ENCODE results near the gene CEP170B.

CEP170B gene

DNA sequence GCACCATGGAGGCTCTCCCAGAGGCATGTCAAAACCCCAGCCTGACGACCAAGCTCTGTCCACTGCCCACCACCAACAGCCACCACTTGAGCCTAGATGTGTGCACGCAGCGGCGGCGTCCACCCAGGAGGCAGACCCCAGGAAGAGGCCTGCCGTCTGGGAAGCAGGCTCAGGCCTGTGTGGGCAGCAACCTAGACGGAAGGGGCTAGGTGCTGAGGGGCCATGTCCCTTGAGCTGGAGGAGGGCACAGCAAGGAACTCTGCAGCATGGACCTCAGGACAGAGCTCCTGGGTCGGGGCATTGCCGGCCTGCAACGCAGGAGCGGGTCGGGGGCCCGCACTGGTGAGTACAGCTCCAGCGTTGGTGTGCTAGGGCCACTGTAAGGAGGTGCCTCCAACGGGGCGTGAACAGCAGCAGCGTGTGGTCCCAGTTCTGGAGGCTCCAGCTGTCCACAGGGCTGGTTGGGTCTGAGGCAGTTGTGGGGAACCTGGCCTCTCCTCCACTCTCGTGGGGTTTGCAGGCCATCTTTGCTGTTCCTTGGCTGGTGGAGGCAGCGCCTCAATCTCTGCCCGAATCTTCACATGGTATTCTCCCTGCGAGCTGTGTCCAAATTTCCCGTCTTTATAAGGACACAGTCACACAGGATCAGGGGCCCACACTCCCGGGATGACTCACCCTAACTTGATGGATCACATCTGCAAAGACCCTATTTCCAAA lies 43.7 kb upstream of the CEP170B start:
- H3K4me3 ChIP-seq (ENCODE audit: low read length), result no peak overlapping the region
- TF ChIP-seq, protein P1, sequence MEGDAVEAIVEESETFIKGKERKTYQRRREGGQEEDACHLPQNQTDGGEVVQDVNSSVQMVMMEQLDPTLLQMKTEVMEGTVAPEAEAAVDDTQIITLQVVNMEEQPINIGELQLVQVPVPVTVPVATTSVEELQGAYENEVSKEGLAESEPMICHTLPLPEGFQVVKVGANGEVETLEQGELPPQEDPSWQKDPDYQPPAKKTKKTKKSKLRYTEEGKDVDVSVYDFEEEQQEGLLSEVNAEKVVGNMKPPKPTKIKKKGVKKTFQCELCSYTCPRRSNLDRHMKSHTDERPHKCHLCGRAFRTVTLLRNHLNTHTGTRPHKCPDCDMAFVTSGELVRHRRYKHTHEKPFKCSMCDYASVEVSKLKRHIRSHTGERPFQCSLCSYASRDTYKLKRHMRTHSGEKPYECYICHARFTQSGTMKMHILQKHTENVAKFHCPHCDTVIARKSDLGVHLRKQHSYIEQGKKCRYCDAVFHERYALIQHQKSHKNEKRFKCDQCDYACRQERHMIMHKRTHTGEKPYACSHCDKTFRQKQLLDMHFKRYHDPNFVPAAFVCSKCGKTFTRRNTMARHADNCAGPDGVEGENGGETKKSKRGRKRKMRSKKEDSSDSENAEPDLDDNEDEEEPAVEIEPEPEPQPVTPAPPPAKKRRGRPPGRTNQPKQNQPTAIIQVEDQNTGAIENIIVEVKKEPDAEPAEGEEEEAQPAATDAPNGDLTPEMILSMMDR (conservative IDR thresholded peaks at IDR 0.05; ENCODE audit: low read depth, low read length), result no peak
- DNase-seq (ENCODE audit: low read depth), result no peak

DNA sequence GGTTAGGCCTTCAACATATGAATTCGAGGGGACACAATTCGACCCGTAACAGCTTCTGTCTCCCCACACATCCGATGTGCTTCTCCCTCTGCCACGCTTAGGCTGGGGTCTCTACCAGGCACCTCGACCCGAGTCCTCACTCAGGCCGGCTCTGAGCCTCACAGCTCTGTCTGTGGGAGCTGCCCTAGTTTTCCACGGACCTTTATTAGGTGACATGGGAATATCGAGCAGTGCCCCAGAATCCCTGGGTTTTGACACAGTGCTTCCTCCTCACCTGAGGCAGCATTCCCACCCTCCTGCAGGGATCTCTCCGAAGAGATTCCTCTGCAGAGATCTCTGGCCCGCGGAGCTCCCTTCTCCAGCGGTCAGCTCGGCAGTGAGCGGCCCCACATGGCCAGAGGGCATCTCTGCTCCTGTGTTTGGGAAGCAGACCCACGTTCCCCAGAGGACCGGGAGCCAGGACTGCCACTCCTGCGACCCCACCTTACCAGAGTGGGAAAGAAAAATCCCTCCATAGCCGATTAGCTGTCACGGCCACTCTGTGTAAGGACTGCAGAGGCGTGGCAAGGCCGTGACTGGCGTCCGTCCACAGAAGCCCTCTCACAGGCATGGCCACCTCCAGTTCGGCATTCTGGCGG lies 43.0 kb upstream of the CEP170B start:
- no peak overlapping the region for H3K4me3 ChIP-seq (ENCODE audit: low read length)
- TF ChIP-seq, protein P1 (conservative IDR thresholded peaks at IDR 0.05; ENCODE audit: low read depth, low read length), result no peak
- DNase-seq (ENCODE audit: low read depth), result no peak

DNA sequence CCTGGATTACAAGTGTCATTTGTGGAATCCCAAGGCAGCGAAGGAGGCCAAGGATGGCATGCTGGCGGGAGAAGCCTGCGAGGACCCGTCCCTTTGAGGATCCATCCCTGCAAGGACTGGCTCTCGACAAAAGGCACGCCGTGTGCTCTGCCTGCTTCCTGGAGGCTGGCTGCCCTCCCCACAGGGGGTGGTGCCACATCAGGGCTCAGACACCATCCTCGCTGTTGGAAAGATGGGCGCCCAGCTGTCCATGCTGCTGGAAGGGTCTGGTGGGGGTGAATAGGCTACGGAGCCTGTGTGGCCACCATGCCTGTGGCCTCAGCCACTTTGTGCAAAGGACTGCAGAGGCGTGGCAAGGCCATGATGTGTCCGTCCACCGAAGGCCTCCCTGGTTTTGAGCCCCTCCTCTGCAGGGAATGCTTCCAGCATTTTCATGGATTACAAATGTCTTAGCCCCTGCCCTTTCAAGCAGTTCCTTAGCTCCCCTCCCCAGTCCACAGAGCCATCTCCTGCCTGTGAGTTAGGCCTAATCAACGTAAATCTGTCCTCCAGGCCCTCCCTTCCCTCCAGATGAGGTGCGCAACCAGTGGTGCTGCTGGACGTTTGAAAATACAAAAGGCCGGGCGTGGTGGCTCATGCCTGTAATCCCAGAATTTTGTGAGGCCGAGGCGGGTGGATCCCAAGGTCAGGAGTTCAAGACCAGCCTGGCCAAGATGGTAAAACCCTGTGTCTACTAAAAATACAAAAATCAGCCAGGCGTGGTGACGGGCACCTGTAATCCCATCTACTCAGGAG lies 42.0 kb upstream of the CEP170B start:
- TF ChIP-seq, protein P1 (conservative IDR thresholded peaks at IDR 0.05; ENCODE audit: low read depth, low read length), result no peak
- DNase-seq (ENCODE audit: low read depth), result no peak
- no peak overlapping the region for H3K4me3 ChIP-seq (ENCODE audit: low read length)

DNA sequence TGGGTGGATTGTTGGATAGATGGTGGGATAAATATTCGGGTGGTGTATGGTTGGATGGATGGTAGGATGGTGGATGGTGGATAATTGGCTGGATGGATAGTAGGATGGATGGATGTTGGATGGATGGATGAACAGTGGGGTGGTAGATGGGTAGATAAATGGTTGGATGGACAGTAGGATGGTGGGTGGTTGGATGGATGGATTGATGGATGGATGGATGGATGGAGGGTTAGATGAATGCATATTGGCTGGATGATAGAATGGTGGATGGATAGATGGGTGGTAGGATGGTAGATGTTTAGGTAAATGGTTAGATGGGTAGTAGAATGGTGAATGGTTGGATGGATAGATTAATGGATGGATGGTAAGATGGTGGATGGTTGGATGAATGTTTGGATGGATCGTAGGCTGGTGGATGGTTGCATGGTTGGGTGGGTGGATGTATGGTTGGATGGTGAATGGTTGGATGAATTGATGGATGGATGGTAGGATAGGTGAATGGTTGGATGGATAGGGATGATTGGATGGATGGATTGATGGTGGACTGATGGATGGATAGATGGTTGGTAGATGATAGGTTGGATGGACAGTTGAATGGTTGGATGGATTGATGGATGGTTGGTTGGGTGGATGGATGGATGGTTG lies 40.6 kb upstream of the CEP170B start:
- no peak overlapping the region for H3K4me3 ChIP-seq (ENCODE audit: low read length)
- DNase-seq (ENCODE audit: low read depth), result no peak
- TF ChIP-seq, protein P1 (conservative IDR thresholded peaks at IDR 0.05; ENCODE audit: low read depth, low read length), result no peak

DNA sequence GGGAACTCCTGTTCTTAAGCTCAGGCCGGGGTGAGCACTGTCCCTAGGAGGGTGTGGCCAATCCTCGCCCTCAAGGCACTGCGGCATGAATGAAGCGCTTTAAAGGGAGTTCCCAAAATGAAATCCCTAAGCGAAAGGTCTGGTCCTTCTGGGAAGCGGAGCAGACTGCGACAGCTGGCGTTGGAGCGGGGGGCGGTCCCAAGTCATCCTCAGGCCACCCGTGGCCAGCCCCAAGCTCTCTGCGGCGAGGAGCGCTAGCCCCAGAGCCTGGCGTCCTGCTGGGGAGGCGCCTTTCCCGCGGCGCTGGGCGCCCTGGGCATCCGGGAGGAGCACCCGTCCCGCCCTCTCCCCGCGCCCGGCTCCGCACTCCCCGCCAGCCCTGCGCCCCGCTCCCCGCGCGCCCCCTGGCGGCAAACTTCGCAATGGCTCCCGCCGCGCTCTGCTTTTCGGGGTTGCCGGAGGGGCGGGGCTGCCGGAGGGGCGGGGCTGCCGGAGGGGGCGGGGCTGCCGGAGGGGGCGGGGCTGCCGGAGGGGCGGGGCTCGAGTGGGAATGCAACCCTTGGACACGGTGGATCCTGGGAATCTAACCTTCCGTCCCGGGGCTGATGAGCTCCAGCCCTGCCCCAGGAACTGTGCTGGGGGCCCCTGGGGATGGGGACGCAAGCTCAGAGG lies 38.7 kb upstream of the CEP170B start:
- H3K4me3 ChIP-seq (ENCODE audit: low read length), result peak overlapping the region; percentile 62
- TF ChIP-seq, protein P1 (conservative IDR thresholded peaks at IDR 0.05; ENCODE audit: low read depth, low read length), result peak; percentile 56
- no peak for DNase-seq (ENCODE audit: low read depth)

DNA sequence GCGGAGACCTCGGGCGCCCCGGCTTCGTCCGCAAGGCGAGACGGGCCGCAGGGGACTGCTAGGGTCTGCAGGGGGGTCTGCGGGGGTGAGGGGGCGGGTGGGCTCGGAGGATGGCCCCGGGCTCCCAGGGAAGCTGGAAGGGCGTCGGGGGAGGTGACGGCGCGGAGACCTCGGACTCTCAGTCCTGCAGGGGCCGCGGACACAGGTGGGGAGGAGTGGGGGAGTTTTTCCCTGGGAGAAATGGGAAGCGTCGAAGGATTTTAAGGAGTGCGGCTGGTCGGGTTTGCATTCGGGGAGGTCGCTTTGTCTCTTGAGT lies 38.2 kb upstream of the CEP170B start:
- no peak for DNase-seq (ENCODE audit: low read depth)
- peak overlapping the region; percentile 41 for H3K4me3 ChIP-seq (ENCODE audit: low read length)
- TF ChIP-seq, protein P1 (conservative IDR thresholded peaks at IDR 0.05; ENCODE audit: low read depth, low read length), result no peak

All from retinal pigment epithelial cell (primary cell).